ENCODE measurements around the gene DHCR24.

- TF ChIP-seq CTCF (IDR thresholded peaks at IDR 0.05): no peak
- no peak for TF ChIP-seq POLR2A (IDR thresholded peaks at IDR 0.05)
Observed at GRCh38 chr1:54853096-54853792, 33.8 kb downstream of the DHCR24 start.
